Measurements from ENCODE around the gene PTPRN2. TPM values are rescaled to one million over a fixed set of nuclear protein-coding genes. Genes with fewer than 3 reads are reported as not detected.

Gene PTPRN2
- total and polyA plus RNA-seq, 7 donors: 0.47 to 0.82 (median 0.51) TPM

DNA sequence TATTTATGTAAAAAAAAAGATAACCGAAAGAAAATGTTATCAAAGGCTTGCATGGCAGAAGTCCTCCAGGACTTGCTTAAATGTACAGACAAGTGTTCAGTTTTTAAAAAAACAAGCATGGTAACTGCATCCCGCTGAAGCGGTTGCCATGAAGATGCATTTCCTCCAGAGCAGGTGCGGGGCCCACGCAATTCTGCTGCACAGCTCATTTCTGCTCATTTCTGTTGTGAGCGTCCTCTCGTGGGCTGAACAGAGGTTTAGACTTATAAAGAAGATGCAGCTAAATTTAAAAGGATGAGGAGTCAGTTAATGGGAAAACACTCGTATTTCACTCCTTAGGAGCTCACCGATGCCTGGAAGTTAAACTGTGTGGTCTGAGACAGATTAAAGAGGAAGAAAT is 1003.2 kb downstream of the PTPRN2 start:
- H3K27ac ChIP-seq: no peak overlapping the region
- no peaks in the 10 kb centered on the region for H3K9me3 ChIP-seq
- intact Hi-C loops (cut with DNase I): no loop called here
- TF ChIP-seq, protein P1, sequence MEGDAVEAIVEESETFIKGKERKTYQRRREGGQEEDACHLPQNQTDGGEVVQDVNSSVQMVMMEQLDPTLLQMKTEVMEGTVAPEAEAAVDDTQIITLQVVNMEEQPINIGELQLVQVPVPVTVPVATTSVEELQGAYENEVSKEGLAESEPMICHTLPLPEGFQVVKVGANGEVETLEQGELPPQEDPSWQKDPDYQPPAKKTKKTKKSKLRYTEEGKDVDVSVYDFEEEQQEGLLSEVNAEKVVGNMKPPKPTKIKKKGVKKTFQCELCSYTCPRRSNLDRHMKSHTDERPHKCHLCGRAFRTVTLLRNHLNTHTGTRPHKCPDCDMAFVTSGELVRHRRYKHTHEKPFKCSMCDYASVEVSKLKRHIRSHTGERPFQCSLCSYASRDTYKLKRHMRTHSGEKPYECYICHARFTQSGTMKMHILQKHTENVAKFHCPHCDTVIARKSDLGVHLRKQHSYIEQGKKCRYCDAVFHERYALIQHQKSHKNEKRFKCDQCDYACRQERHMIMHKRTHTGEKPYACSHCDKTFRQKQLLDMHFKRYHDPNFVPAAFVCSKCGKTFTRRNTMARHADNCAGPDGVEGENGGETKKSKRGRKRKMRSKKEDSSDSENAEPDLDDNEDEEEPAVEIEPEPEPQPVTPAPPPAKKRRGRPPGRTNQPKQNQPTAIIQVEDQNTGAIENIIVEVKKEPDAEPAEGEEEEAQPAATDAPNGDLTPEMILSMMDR (IDR thresholded peaks at IDR 0.05): no peak
- H3K36me3 ChIP-seq (ENCODE audit: insufficient read depth in 1 of 2, low read depth in 1 of 2): no peaks in the 10 kb centered on the region
- H3K27me3 ChIP-seq (ENCODE audit: insufficient read depth in 3 of 3, low read length in 2 of 3): peaks cover 0 to 31% (median 7%) of the 10 kb centered on the region in 3 donors
- WGBS, 3 donors: 71 to 74% (median 73%) methylated on average over 9 of the region's 9 CpGs
- DNase-seq (no peak), ATAC-seq (no peak)
- H3K4me1 ChIP-seq: no peaks in the 10 kb centered on the region
- no peak overlapping the region for H3K4me3 ChIP-seq

DNA sequence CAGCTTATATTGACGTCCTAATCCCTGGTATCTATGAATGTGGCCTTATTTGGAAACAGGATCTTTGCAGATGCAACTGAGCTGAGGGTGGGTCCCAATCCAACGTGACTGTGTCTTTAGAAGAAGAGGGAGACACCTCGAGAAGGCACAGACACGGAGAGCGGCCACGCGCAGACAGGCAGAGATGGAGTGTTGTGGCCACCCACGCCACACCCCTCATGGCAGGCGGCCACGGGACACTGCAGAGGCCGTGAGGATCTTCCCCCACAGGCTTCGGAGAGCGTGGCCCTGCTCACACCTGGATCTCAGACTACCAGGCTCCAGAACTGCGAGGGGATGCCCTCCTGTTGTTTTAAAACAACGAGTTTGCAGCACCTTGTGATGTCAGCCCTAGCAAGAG is 1005.9 kb downstream of the PTPRN2 start:
- intact Hi-C loops (cut with DNase I): no loop called here
- Histone ChIP-seq H3K27me3 (ENCODE audit: insufficient read depth in 3 of 3, low read length in 2 of 3) (peaks cover 0 to 27% (median 5%) of the 10 kb centered on the region in 3 donors), H3K27ac (no peak overlapping the region), H3K4me1 (no peaks in the 10 kb centered on the region), H3K9me3 (no peaks in the 10 kb centered on the region), H3K36me3 (ENCODE audit: insufficient read depth in 1 of 2, low read depth in 1 of 2) (no peaks in the 10 kb centered on the region), H3K4me3 (no peak overlapping the region)
- DNase-seq (no peak), ATAC-seq (no peak)
- 56 to 62% (median 61%) methylated on average over 15 of the region's 15 CpGs for WGBS, 3 donors
- TF ChIP-seq, protein P1 (IDR thresholded peaks at IDR 0.05): no peak

DNA sequence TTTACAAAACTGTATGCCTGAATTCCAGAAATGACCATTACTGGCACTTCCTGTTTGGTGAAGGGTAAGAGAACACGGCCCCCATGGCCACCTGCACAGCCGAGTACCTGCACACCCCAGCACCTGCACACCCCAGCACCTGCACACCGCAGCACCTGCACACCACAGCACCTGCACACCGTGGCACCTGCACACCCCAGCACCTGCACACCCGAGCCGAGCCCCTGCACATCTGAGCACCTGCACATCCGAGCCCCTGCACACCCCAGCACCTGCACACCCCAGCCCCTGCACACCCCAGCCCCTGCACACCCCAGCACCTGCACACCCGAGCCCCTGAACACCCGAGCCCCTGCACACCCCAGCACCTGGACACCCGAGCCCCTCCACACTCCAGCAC is 1007.3 kb downstream of the PTPRN2 start:
- TF ChIP-seq, protein P1 (IDR thresholded peaks at IDR 0.05): no peak
- intact Hi-C loops (cut with DNase I): no loop called here
- no peak overlapping the region for H3K27ac ChIP-seq
- H3K36me3 ChIP-seq (ENCODE audit: insufficient read depth in 1 of 2, low read depth in 1 of 2): no peaks in the 10 kb centered on the region
- ATAC-seq (no peak), DNase-seq (no peak)
- H3K4me3 ChIP-seq: no peak overlapping the region
- 73 to 82% (median 74%) methylated on average over 10 of the region's 10 CpGs for WGBS, 3 donors
- H3K27me3 ChIP-seq (ENCODE audit: insufficient read depth in 3 of 3, low read length in 2 of 3): peaks cover 0 to 21% (median 7%) of the 10 kb centered on the region in 3 donors
- H3K9me3 ChIP-seq: no peaks in the 10 kb centered on the region
- H3K4me1 ChIP-seq: no peaks in the 10 kb centered on the region

DNA sequence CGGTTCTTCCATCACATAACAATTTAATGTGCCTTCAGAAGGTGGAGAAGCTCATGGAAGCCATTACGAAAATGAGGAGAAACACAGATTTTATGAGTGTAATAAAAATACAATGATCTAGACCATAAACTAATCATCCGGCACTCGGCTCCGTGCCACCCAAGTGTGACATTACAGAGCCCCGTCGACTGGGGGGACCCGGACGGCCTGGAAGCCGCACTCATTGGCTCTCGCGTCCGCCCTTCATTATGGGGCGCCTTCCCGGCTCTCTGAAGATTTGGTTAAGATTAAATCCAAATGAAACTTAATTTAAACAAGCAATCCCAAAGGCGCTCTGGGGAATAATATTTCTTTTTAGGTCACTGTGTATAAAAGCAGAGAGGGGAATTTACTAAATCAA is 1008.2 kb downstream of the PTPRN2 start:
- no peak for ATAC-seq
- H3K9me3 ChIP-seq: no peaks in the 10 kb centered on the region
- no peaks in the 10 kb centered on the region for H3K36me3 ChIP-seq (ENCODE audit: insufficient read depth in 1 of 2, low read depth in 1 of 2)
- intact Hi-C loops (cut with DNase I): no loop called here
- TF ChIP-seq, protein P1 (IDR thresholded peaks at IDR 0.05): no peak
- H3K4me3 ChIP-seq: no peak overlapping the region
- no peak overlapping the region for H3K27ac ChIP-seq
- H3K4me1 ChIP-seq: no peaks in the 10 kb centered on the region
- WGBS, 3 donors: 45 to 54% (median 53%) methylated on average over 16 of the region's 16 CpGs
- DNase-seq: no peak
- H3K27me3 ChIP-seq (ENCODE audit: insufficient read depth in 3 of 3, low read length in 2 of 3): peaks cover 0 to 18% (median 3%) of the 10 kb centered on the region in 3 donors

DNA sequence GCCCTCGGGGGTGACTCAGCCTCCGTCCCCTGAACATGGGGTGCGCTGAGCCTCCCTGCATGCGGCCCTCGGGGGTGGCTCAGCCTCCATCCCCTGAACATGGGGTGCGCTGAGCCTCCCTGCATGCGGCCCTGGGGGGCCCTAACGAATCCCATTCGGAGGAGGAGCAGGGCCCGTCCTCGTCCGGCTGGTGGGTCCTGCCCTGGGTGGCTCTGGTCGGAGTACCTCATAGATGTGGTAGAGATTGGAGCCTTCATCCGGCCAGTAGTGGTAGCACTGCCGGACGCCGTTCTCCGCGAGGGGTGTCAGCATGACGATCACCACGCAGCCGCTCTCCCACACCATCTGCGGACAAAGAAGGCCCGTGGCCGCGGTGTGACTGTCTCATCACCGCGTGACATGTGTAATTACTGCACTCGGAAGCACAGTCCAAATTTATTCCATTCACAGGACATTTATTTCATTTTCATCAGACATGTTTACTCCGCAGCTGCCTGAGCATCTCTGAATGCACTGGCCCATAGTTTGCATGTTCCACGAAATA is 1009.8 kb downstream of the PTPRN2 start:
- ATAC-seq (no peak), DNase-seq (no peak)
- peaks cover 0 to 12% (median 3%) of the 10 kb centered on the region in 3 donors for H3K27me3 ChIP-seq (ENCODE audit: insufficient read depth in 3 of 3, low read length in 2 of 3)
- intact Hi-C loops (cut with DNase I): no loop called here
- H3K36me3 ChIP-seq (ENCODE audit: insufficient read depth in 1 of 2, low read depth in 1 of 2): no peaks in the 10 kb centered on the region
- TF ChIP-seq, protein P1 (IDR thresholded peaks at IDR 0.05): no peak
- no peaks in the 10 kb centered on the region for H3K9me3 ChIP-seq
- H3K4me3 ChIP-seq: no peak overlapping the region
- no peak overlapping the region for H3K27ac ChIP-seq
- no peaks in the 10 kb centered on the region for H3K4me1 ChIP-seq
- WGBS, 3 donors: 90 to 92% (median 90%) methylated on average over 31 of the region's 31 CpGs

Data from psoas muscle (tissue), 8 donors.